Activated CD4-positive, alpha-beta memory T cell treated with anti-CD3 and anti-CD28 coated beads for 36 hours (primary cell): ENCODE data around the gene CUL9. TPM values are rescaled to one million over a fixed set of nuclear protein-coding genes. Genes with fewer than 3 reads are reported as not detected.
A peak's percentile ranks its signal among the peaks of the same experiment; 100 is the strongest.

Experiments
- CTCF ChIA-PET: fragments of 350-600 bp; sonication (Branson Sonifier 250); formaldehyde crosslinking; loops from one replicate; lab custom pipeline; 2021; ENCODE audit warnings: antibody characterized with exemption, inconsistent platforms; lab: Charles Lee
- POLR2A ChIA-PET: fragments of 350-600 bp; sonication (Branson Sonifier 250); formaldehyde crosslinking; loops from one replicate; lab custom pipeline; 2021; ENCODE audit warnings: antibody characterized with exemption; lab: Charles Lee
- DNase-seq: peaks from one replicate; pipeline ENCODE4 v3.0.0-alpha.2; 2020
- H3K27ac Mint-ChIP-seq: one replicate; pipeline ENCODE4 v1.8.0; 2021; ENCODE audit warnings: mixed read lengths
- H3K27me3 Mint-ChIP-seq: one replicate; pipeline ENCODE4 v1.8.0; 2021; ENCODE audit warnings: mixed read lengths
- H3K36me3 Mint-ChIP-seq: one replicate; pipeline ENCODE4 v1.8.0; 2021; ENCODE audit warnings: mixed read lengths
- H3K4me1 Mint-ChIP-seq: one replicate; pipeline ENCODE4 v1.8.0; 2021; ENCODE audit warnings: low read depth, mixed read lengths
- H3K4me3 Mint-ChIP-seq: one replicate; pipeline ENCODE4 v1.8.0; 2021; ENCODE audit warnings: mild to moderate bottlenecking, mixed read lengths
- H3K9me3 Mint-ChIP-seq: one replicate; pipeline ENCODE4 v1.8.0; 2021; ENCODE audit warnings: mixed read lengths
- intact Hi-C: fragments of 100-400 bp; cut with micrococcal nuclease; formaldehyde crosslinking; loops from one replicate; pipeline ENCODE4 v1.15.1; 2023
- total RNA-seq, 2 experiments: library from RNA; stranded (reverse); gene quantifications; one replicate each; pipeline ENCODE4 v1.2.3, GENCODE V29; 2021

CUL9 gene
- total RNA-seq, 2 experiments from 2014 or later, result 37.8 to 38.4 TPM

GRCh38 chr6:43248791-43249190, 66.8 kb downstream of the CUL9 start:
- no peak for DNase-seq
- no peak overlapping the region for H3K27ac Mint-ChIP-seq
- H3K9me3 Mint-ChIP-seq, result no peaks in the 10 kb centered on the region
- ChIA-PET POLR2A (interaction anchor here (0.5 kb wide), 1 partner anchor 319 kb away, joined by 3 read pairs; the partner anchor contains the start of gene CNPY3), CTCF (interaction anchor here (1.8 kb wide), 1 partner anchor 20 kb away, joined by 5 read pairs; the partner anchor contains the start of gene DNPH1)
- H3K4me1 Mint-ChIP-seq, result peaks cover 18% of the 10 kb centered on the region
- intact Hi-C loops, result no loop called here
- no peak overlapping the region for H3K4me3 Mint-ChIP-seq
- no peaks in the 10 kb centered on the region for H3K36me3 Mint-ChIP-seq
- peaks cover 12% of the 10 kb centered on the region for H3K27me3 Mint-ChIP-seq

GRCh38 chr6:43250992-43251373, 69.0 kb downstream of the CUL9 start:
- H3K4me1 Mint-ChIP-seq, result peaks cover 23% of the 10 kb centered on the region
- no peaks in the 10 kb centered on the region for H3K9me3 Mint-ChIP-seq
- ChIA-PET POLR2A (no interaction called here), CTCF (interaction anchor here (0.9 kb wide), 1 partner anchor 105 kb away, joined by 3 read pairs; no protein-coding TSS in a partner anchor)
- peak; percentile 34 for DNase-seq
- no peak overlapping the region for H3K27ac Mint-ChIP-seq
- no peaks in the 10 kb centered on the region for H3K36me3 Mint-ChIP-seq
- no peak overlapping the region for H3K4me3 Mint-ChIP-seq
- intact Hi-C loops, result no loop called here
- peaks cover 12% of the 10 kb centered on the region for H3K27me3 Mint-ChIP-seq

GRCh38 chr6:43253401-43253800, 71.4 kb downstream of the CUL9 start:
- ChIA-PET POLR2A (no interaction called here), CTCF (interaction anchor here (0.7 to 1.0 kb wide), 2 partner anchors 24 to 145 kb away, joined by 4 read pairs; partner anchors contain the start of gene DNPH1)
- H3K4me3 Mint-ChIP-seq, result no peak overlapping the region
- peaks cover 15% of the 10 kb centered on the region for H3K27me3 Mint-ChIP-seq
- intact Hi-C loops, result no loop called here
- H3K4me1 Mint-ChIP-seq, result peaks cover 17% of the 10 kb centered on the region
- no peaks in the 10 kb centered on the region for H3K36me3 Mint-ChIP-seq
- DNase-seq, result no peak
- no peaks in the 10 kb centered on the region for H3K9me3 Mint-ChIP-seq
- no peak overlapping the region for H3K27ac Mint-ChIP-seq

GRCh38 chr6:43254138-43254817, 72.3 kb downstream of the CUL9 start:
- CTCF ChIA-PET, result interaction anchor here (1.1 to 1.4 kb wide), 3 partner anchors 9 to 173 kb away, joined by 3 to 11 read pairs (median 5); partner anchors contain the start of genes ABCC10 and DNPH1
- peak; percentile 52 for DNase-seq
- POLR2A ChIA-PET, result interaction anchor here (0.8 kb wide), 1 partner anchor 16 kb away, joined by 3 read pairs; no protein-coding TSS in a partner anchor
- Mint-ChIP-seq H3K36me3 (no peaks in the 10 kb centered on the region), H3K4me3 (no peak overlapping the region), H3K4me1 (peaks cover 17% of the 10 kb centered on the region), H3K27ac (no peak overlapping the region), H3K27me3 (peaks cover 15% of the 10 kb centered on the region), H3K9me3 (no peaks in the 10 kb centered on the region)
- intact Hi-C loops, result no loop called here

GRCh38 chr6:43254846-43255245, 72.8 kb downstream of the CUL9 start:
- intact Hi-C loops, result no loop called here

GRCh38 chr6:43255408-43256054, 73.5 kb downstream of the CUL9 start:
- Mint-ChIP-seq H3K4me3 (no peak overlapping the region), H3K4me1 (peaks cover 17% of the 10 kb centered on the region), H3K36me3 (no peaks in the 10 kb centered on the region), H3K9me3 (no peaks in the 10 kb centered on the region), H3K27ac (no peak overlapping the region), H3K27me3 (peaks cover 15% of the 10 kb centered on the region)
- CTCF ChIA-PET, result interaction anchor here (1.4 kb wide), 1 partner anchor 143 kb away, joined by 5 read pairs; no protein-coding TSS in a partner anchor
- DNase-seq, result no peak
- intact Hi-C loops, result no loop called here
- POLR2A ChIA-PET, result no interaction called here

More at GRCh38 chr6:43254846-43255245, 72.8 kb downstream of the CUL9 start:
- Mint-ChIP-seq H3K36me3 (no peaks in the 10 kb centered on the region), H3K4me3 (no peak overlapping the region), H3K27ac (no peak overlapping the region), H3K27me3 (peaks cover 15% of the 10 kb centered on the region), H3K4me1 (peaks cover 17% of the 10 kb centered on the region), H3K9me3 (no peaks in the 10 kb centered on the region)
- CTCF ChIA-PET, result interaction anchor here (1.1 to 1.4 kb wide), 3 partner anchors 8 to 173 kb away, joined by 3 to 11 read pairs (median 5); partner anchors contain the start of genes ABCC10 and DNPH1
- DNase-seq, result no peak
- POLR2A ChIA-PET, result no interaction called here

GRCh38 chr6:43256670-43257366, 74.8 kb downstream of the CUL9 start:
- Mint-ChIP-seq H3K9me3 (no peaks in the 10 kb centered on the region), H3K4me1 (peaks cover 12% of the 10 kb centered on the region), H3K27me3 (peaks cover 9% of the 10 kb centered on the region), H3K27ac (no peak overlapping the region), H3K4me3 (no peak overlapping the region), H3K36me3 (no peaks in the 10 kb centered on the region)
- ChIA-PET CTCF (interaction anchor here (0.8 to 1.4 kb wide), 2 partner anchors 28 to 141 kb away, joined by 3 to 5 read pairs; partner anchors contain the start of gene DNPH1), POLR2A (interaction anchor here (0.6 kb wide), 2 partner anchors 18 to 29 kb away, joined by 3 to 4 read pairs; no protein-coding TSS in a partner anchor)
- DNase-seq, result no peak
- intact Hi-C loops, result no loop called here

GRCh38 chr6:43257367-43258145, 75.6 kb downstream of the CUL9 start:
- Mint-ChIP-seq H3K4me3 (no peak overlapping the region), H3K27me3 (peaks cover 6% of the 10 kb centered on the region), H3K27ac (no peak overlapping the region), H3K4me1 (peaks cover 12% of the 10 kb centered on the region), H3K36me3 (no peaks in the 10 kb centered on the region), H3K9me3 (no peaks in the 10 kb centered on the region)
- DNase-seq, result peak; percentile 45
- intact Hi-C loops, result no loop called here
- ChIA-PET POLR2A (interaction anchor here (0.6 kb wide), 1 partner anchor 19 kb away, joined by 4 read pairs; no protein-coding TSS in a partner anchor), CTCF (interaction anchor here (0.8 to 1.4 kb wide), 3 partner anchors 29 to 248 kb away, joined by 3 to 5 read pairs (median 3); partner anchors contain the start of gene DNPH1)

GRCh38 chr6:43258180-43258579, 76.2 kb downstream of the CUL9 start:
- intact Hi-C loops, result no loop called here
- H3K4me3 Mint-ChIP-seq, result no peak overlapping the region
- POLR2A ChIA-PET, result no interaction called here
- peaks cover 3% of the 10 kb centered on the region for H3K27me3 Mint-ChIP-seq
- no peaks in the 10 kb centered on the region for H3K9me3 Mint-ChIP-seq
- CTCF ChIA-PET, result interaction anchor here (1.0 kb wide), 1 partner anchor 248 kb away, joined by 3 read pairs; no protein-coding TSS in a partner anchor
- no peak for DNase-seq
- no peaks in the 10 kb centered on the region for H3K36me3 Mint-ChIP-seq
- peaks cover 12% of the 10 kb centered on the region for H3K4me1 Mint-ChIP-seq
- H3K27ac Mint-ChIP-seq, result no peak overlapping the region

- H3K4me1 Mint-ChIP-seq, result peaks cover 12% of the 10 kb centered on the region
- ChIA-PET POLR2A (no interaction called here), CTCF (interaction anchor here (0.7 to 1.0 kb wide), 3 partner anchors 139 to 247 kb away, joined by 3 read pairs; no protein-coding TSS in a partner anchor)
- DNase-seq, result no peak
- H3K4me3 Mint-ChIP-seq, result no peak overlapping the region
- no peaks in the 10 kb centered on the region for H3K36me3 Mint-ChIP-seq
- intact Hi-C loops, result no loop called here
- H3K27ac Mint-ChIP-seq, result no peak overlapping the region
- H3K27me3 Mint-ChIP-seq, result peaks cover 2% of the 10 kb centered on the region
- H3K9me3 Mint-ChIP-seq, result no peaks in the 10 kb centered on the region
These were observed 77.1 kb downstream of the CUL9 start for GRCh38 chr6:43258807-43259686.
